ENCODE results near the gene HNRNPUL1.

The HNRNPUL1 gene

DNA sequence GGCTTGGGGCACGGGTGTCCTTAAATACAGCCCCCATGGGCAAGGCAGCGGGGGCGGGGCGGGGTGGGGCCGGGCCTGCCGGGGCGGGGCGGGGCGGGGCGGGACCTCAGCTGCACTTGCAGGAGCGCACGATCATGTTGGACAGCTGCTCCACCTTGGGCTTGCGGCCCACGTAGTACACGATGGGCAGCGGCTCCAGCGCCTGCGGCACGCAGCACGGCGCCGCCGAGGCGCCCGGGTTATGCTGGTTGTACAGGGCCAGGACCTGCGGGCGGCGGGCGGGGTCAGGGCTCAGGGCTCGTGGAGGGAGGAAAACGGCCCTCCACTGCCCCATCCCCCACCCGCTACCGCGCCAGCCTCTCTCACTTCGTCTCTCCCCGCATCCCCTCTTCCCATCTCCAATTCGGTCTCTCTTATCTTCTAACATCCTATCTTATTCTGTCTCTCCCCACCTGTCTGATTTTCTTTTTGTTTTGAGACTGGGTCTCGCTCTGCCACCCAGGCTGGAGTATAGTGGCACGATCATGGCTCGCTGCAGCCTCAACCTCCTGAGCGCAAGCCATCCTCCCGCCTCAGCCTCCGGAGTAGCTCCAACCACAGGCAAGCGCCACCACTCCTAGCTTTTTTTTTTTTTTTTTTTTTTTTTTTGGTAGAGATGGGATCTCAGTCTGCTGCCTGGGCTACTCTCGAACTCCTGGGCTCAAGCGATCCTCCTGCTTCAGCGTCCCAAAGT is 66.9 kb downstream of the HNRNPUL1 start:
- TF ChIP-seq, protein P1, sequence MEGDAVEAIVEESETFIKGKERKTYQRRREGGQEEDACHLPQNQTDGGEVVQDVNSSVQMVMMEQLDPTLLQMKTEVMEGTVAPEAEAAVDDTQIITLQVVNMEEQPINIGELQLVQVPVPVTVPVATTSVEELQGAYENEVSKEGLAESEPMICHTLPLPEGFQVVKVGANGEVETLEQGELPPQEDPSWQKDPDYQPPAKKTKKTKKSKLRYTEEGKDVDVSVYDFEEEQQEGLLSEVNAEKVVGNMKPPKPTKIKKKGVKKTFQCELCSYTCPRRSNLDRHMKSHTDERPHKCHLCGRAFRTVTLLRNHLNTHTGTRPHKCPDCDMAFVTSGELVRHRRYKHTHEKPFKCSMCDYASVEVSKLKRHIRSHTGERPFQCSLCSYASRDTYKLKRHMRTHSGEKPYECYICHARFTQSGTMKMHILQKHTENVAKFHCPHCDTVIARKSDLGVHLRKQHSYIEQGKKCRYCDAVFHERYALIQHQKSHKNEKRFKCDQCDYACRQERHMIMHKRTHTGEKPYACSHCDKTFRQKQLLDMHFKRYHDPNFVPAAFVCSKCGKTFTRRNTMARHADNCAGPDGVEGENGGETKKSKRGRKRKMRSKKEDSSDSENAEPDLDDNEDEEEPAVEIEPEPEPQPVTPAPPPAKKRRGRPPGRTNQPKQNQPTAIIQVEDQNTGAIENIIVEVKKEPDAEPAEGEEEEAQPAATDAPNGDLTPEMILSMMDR (IDR thresholded peaks at IDR 0.05): no peak
- no peak for TF ChIP-seq ZFX (IDR thresholded peaks at IDR 0.05; ENCODE audit: borderline replicate concordance)
- H3K27ac ChIP-seq: 0 out of 2 replicates have a peak overlapping the region, but pooled peaks have one; percentile 33

DNA sequence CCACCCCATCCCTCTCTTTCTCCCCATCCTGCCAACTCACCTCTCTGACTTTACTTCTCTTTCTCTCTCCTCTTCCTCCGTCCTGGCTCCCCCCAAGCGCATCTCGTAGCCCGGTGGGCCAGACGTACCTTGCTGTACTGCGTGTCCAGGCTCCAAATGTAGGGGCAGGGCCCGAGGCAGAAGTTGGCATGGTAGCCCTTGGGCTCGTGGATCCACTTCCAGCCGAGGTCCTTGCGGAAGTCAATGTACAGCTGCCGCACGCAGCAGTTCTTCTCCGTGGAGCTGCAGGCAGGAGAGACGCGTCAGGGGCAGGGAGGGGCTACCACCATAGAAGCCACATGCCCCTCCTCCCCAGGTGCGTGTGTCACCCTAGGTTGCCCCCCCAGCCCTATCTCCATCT is 67.8 kb downstream of the HNRNPUL1 start:
- TF ChIP-seq, protein P1 (IDR thresholded peaks at IDR 0.05): no peak
- no peak overlapping the region for H3K27ac ChIP-seq

DNA sequence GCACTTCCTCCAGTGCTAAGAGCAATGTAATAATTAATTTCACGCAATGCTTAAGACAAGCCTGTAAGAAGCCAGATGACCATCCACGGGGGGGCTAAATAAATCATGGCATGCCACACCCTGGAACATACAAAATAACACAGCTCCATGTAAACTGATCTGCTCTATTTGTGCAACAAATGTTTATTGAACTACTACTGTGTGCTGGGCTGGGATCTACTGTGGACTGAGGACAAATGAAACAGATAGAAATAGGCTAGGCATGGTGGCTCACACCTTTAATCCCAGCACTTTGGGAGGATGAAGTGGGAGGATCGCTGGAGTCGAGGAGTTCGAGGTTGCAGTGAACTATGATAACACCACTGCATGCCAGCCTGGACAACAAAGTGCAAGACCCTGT is 68.3 kb downstream of the HNRNPUL1 start:
- H3K27ac ChIP-seq: no peak overlapping the region
- TF ChIP-seq, protein P1 (IDR thresholded peaks at IDR 0.05): no peak

DNA sequence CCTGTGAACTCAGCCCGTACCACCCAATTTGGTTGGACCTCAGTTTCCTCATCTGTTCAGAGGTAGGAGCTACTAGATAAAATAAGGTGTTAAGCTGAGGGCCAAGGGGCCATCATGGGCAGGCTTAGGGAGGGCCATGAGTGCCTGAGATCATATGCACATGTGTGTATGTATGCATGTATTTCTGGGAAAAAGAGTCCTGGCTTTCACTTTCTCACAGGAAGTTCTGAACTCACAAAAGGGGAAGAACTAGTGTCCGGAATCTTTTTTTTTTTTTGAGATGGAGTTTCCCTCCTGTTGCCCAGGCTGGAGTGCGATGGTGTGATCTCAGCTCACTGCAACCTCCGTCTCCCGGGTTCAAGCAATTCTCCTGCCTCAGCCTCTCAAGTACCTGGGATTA is 70.6 kb downstream of the HNRNPUL1 start:
- TF ChIP-seq, protein P1 (IDR thresholded peaks at IDR 0.05): no peak
- TF ChIP-seq ZFX (IDR thresholded peaks at IDR 0.05; ENCODE audit: borderline replicate concordance): no peak
- H3K27ac ChIP-seq: no peak overlapping the region

DNA sequence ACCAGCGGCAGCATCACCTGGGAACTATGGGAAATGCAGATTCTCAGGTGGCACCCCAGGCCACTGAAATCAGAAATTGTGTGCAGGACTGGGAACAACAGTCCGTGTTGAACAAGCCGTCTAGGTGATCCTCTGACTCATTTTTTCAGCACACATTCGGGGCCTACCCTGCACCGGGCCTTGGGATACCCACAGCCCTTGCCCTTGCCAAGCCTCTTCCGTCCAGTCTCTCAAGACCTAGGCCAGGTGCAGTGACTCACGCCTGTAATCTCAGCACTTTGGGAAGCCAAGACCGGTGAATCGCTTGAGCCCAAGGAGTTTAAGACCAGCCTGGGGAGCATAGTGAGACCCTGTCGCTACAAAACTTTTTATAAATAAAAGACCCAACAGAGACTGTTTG is 71.3 kb downstream of the HNRNPUL1 start:
- TF ChIP-seq ZFX (IDR thresholded peaks at IDR 0.05; ENCODE audit: borderline replicate concordance): no peak
- TF ChIP-seq, protein P1 (IDR thresholded peaks at IDR 0.05): no peak
- no peak overlapping the region for H3K27ac ChIP-seq

DNA sequence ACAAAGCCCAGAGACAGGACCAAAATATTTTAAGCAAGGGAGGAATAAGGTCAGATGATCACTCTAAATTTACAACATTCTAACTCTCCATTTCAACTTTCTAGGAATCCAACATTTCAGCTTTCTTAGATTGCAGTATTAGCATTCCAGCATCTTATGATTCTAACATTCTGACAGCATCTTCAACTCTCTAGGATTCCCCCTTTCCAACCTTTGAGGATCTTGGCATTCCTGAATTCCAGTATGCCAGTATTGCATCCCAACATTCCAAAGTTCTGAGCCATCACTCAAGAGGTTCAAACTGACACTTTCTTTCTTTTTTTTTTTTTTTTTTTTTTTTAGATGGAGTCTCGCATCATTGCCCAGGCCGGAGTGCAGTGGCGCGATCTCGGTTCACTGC is 75.8 kb downstream of the HNRNPUL1 start:
- H3K27ac ChIP-seq: no peak overlapping the region
- TF ChIP-seq ZFX (IDR thresholded peaks at IDR 0.05; ENCODE audit: borderline replicate concordance): no peak
- TF ChIP-seq, protein P1 (IDR thresholded peaks at IDR 0.05): no peak

DNA sequence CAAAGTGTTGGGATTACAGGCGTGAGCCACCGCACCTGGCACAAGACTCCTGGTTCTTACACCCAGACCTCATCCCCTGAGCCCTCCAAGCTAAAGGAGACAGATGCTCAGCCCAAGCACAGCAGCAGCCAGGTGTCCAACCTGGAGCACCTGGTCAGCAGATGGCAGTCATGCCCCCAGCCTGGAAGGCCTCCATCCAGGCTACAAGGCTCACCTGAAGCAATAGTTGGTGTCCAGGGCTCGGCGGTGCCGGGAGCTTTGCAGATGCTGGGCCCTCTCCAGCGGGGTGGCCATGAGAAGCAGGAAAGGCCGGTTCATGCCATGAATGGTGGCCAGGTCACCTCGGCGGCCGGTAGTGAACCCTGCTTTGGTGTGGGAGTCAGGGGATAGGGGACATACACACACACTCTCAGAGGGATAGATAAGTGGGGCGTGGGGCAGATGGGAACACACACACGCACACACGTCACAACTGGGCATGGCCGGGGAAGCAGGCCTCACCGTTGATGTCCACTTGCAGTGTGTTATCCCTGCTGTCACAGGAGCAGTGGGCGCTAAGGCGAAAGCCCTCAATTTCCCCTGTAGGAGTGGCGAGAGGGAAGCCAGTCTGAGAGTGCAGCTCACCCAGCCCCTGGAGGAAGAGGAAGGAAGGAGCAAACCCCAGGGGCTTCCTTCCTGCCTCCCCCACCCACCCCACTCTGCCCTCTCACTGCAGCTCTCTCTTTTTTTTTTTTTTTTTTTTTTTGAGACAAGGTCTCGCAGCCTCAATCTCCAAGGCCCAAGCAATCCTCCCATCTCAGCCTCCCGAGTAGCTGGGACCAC is 77.7 kb downstream of the HNRNPUL1 start:
- no peak overlapping the region for H3K27ac ChIP-seq
- TF ChIP-seq ZFX (IDR thresholded peaks at IDR 0.05; ENCODE audit: borderline replicate concordance): no peak
- TF ChIP-seq, protein P1 (IDR thresholded peaks at IDR 0.05): peak; percentile 47
